Gastroesophageal sphincter (tissue), 3 donors: Measurements from ENCODE around the gene C4orf33.

Source experiments
- CTCF ChIP-seq, 4 experiments: fragments of 200-600 bp in 2 of 4; fragments of 450-650 bp in 2 of 4; sonication (generic) in 1 of 4; IDR thresholded peaks; one replicate each; pipeline ENCODE4 v1.5.1; 2017 to 2019; ENCODE audit warnings: antibody characterized with exemption in 4 of 4, mild to moderate bottlenecking in 2 of 4, moderate library complexity in 2 of 4
- EP300 ChIP-seq: sonication (generic); formaldehyde crosslinking; IDR thresholded peaks from one replicate; pipeline ENCODE4 v1.6.1; 2017; ENCODE audit warnings: antibody characterized with exemption, mild to moderate bottlenecking
- POLR2A ChIP-seq, 2 donors: fragments of 450-650 bp; IDR thresholded peaks; one replicate each; pipeline ENCODE4 v1.6.1; 2017; ENCODE audit warnings: antibody characterized with exemption in 2 of 2, mild to moderate bottlenecking in 2 of 2, moderate library complexity in 1 of 2
- POLR2AphosphoS5 ChIP-seq: sonication (generic); formaldehyde crosslinking; IDR thresholded peaks from one replicate; pipeline ENCODE4 v1.6.1; 2017; ENCODE audit warnings: antibody characterized with exemption

GRCh38 chr4:129064717-129065116 is 31.2 kb upstream of the C4orf33 start:
- TF ChIP-seq POLR2A (IDR thresholded peaks at IDR 0.05) (no peak), CTCF (IDR thresholded peaks at IDR 0.05) (no peak), POLR2AphosphoS5 (no peak), EP300 (no peak)
